Mucosa of descending colon (tissue), 3 donors: ENCODE measurements around the gene ERBIN. TPM values are rescaled to one million over a fixed set of nuclear protein-coding genes. Genes with fewer than 3 reads are reported as not detected.

Source experiments
- ATAC-seq: fragments of 200-7000 bp; cut with Tn5 transposase; one replicate; pipeline ENCODE4 v1.9.1; 2020; ENCODE audit warnings: mild to moderate bottlenecking, moderate library complexity
- DNase-seq, 3 donors: peaks; one replicate each; pipeline ENCODE4 v3.0.0-alpha.2; 2020
- H3K36me3 ChIP-seq: fragments of 200-600 bp; one replicate; pipeline ENCODE4 v1.8.0; 2021; ENCODE audit warnings: low read depth, mild to moderate bottlenecking
- H3K4me1 ChIP-seq: fragments of 200-600 bp; one replicate; pipeline ENCODE4 v1.8.0; 2021; ENCODE audit warnings: low read depth, mild to moderate bottlenecking
- H3K4me3 ChIP-seq: fragments of 200-600 bp; one replicate; pipeline ENCODE4 v1.8.0; 2021; ENCODE audit warnings: mild to moderate bottlenecking
- H3K9me3 ChIP-seq: fragments of 200-600 bp; one replicate; pipeline ENCODE4 v1.8.0; 2021; ENCODE audit warnings: mild to moderate bottlenecking
- CTCF ChIP-seq: fragments of 200-600 bp; IDR thresholded peaks from one replicate; pipeline ENCODE4 v1.8.0; 2022; ENCODE audit warnings: antibody characterized with exemption, mild to moderate bottlenecking
- intact Hi-C, 2 donors: fragments of 100-400 bp; cut with DNase I in 1 of 2; cut with micrococcal nuclease in 1 of 2; formaldehyde crosslinking; loops; one replicate each; pipeline versions ENCODE4 v1.11.0 to v1.11.1; 2022; cut with DNase I, micrococcal nuclease
- total RNA-seq, 3 donors: library from RNA; stranded (reverse); fragmentation: NEBNext Ultra II Directional in 2 of 3; extraction: Animal tissue kit (Norgen Biotek cat#: 25700) in 2 of 3; gene quantifications; one replicate each; pipeline versions ENCODE4 v1.2.1 to v1.2.4, GENCODE V29; 2021 to 2023
- donor health status: DM: no; HTN: no; CAD: no; lungs with moderate emphysema.
- donor health status: DM: no; HTN: no; CAD: no.
- donor health status: DM: no; HTN: yes; CAD: no.

The ERBIN gene
- total RNA-seq, 3 donors from 2014 or later, result 123 to 157 (median 129) TPM

GRCh38 chr5:65987982-65988381 lies 61.6 kb downstream of the ERBIN start:
- Histone ChIP-seq H3K36me3 (no peaks in the 10 kb centered on the region), H3K4me1 (no peaks in the 10 kb centered on the region), H3K4me3 (no peak overlapping the region), H3K9me3 (no peaks in the 10 kb centered on the region)
- intact Hi-C loops, result no loop called here
- DNase-seq (no peak), ATAC-seq (no peak)
- TF ChIP-seq CTCF, result no peak

- no peaks in the 10 kb centered on the region for H3K36me3 ChIP-seq
- ATAC-seq (no peak), DNase-seq (no peak)
These were observed 62.8 kb downstream of the ERBIN start for GRCh38 chr5:65989158-65989557.

GRCh38 chr5:65992630-65993029 lies 66.3 kb downstream of the ERBIN start:
- Histone ChIP-seq H3K4me3 (no peak overlapping the region), H3K4me1 (no peaks in the 10 kb centered on the region), H3K36me3 (no peaks in the 10 kb centered on the region), H3K9me3 (no peaks in the 10 kb centered on the region)
- intact Hi-C loops, result no loop called here
- no peak for ATAC-seq
- no peak for DNase-seq
- no peak for TF ChIP-seq CTCF

More at GRCh38 chr5:65989158-65989557, 62.8 kb downstream of the ERBIN start:
- no peaks in the 10 kb centered on the region for H3K4me1 ChIP-seq
- no peak for TF ChIP-seq CTCF
- intact Hi-C loops, result no loop called here
- no peaks in the 10 kb centered on the region for H3K9me3 ChIP-seq
- H3K4me3 ChIP-seq, result no peak overlapping the region

- no peak for ATAC-seq
- DNase-seq, result no peak
- TF ChIP-seq CTCF, result no peak
- no peaks in the 10 kb centered on the region for H3K4me1 ChIP-seq
- intact Hi-C loops, result no loop called here
- no peak overlapping the region for H3K4me3 ChIP-seq
- H3K9me3 ChIP-seq, result no peaks in the 10 kb centered on the region
- no peaks in the 10 kb centered on the region for H3K36me3 ChIP-seq
These were observed 67.9 kb downstream of the ERBIN start for GRCh38 chr5:65994117-65994786.

GRCh38 chr5:65999061-65999723 lies 72.8 kb downstream of the ERBIN start:
- ATAC-seq, result no peak
- H3K4me3 ChIP-seq, result no peak overlapping the region
- no peaks in the 10 kb centered on the region for H3K4me1 ChIP-seq
- intact Hi-C loops, result no loop called here
- no peak for TF ChIP-seq CTCF
- H3K9me3 ChIP-seq, result no peaks in the 10 kb centered on the region
- no peaks in the 10 kb centered on the region for H3K36me3 ChIP-seq
- no peak for DNase-seq
